Ovary (tissue), 9 donors: ENCODE results near the gene RFC3. TPM values are rescaled to one million over a fixed set of nuclear protein-coding genes. Genes with fewer than 3 reads are reported as not detected.

Experiments
- DNase-seq, 5 donors: peaks; one replicate each; pipeline ENCODE4 v3.0.0-alpha.2; 2019 to 2020
- H3K27ac ChIP-seq, 2 donors: fragments of 200-600 bp; one replicate each; pipeline versions ENCODE4 v1.5.1 to v1.8.0; 2019 to 2022
- H3K27me3 ChIP-seq: fragments of 200-600 bp; one replicate; pipeline ENCODE4 v1.8.0; 2022
- H3K36me3 ChIP-seq: fragments of 200-600 bp; sonication (generic); one replicate; pipeline ENCODE4 v1.5.1; 2019
- H3K4me1 ChIP-seq: one replicate; pipeline ENCODE4 v1.8.1; 2013; ENCODE audit warnings: mild to moderate bottlenecking, moderate library complexity; ENCODE audit not compliant: insufficient read depth
- H3K4me3 ChIP-seq: fragments of 200-600 bp; sonication (generic); one replicate; pipeline ENCODE4 v1.5.1; 2017
- H3K9me3 ChIP-seq, 2 donors: fragments of 200-600 bp in 1 of 2; sonication (generic) in 1 of 2; one replicate each; pipeline versions ENCODE4 v1.5.1 to v1.8.1; 2013 to 2019; ENCODE audit warnings: mild to moderate bottlenecking in 1 of 2, moderate library complexity in 1 of 2
- EP300 ChIP-seq: sonication (generic); formaldehyde crosslinking; IDR thresholded peaks from one replicate; pipeline ENCODE4 v1.6.1; 2017; ENCODE audit warnings: antibody characterized with exemption
- POLR2A ChIP-seq: fragments of 450-650 bp; IDR thresholded peaks from one replicate; pipeline ENCODE4 v1.6.1; 2017; ENCODE audit warnings: antibody characterized with exemption, mild to moderate bottlenecking, moderate library complexity
- WGBS, 3 donors: extraction: QIAGEN DNeasy Blood & Tissue Kit in 1 of 3; methylation state at CpG; one replicate each; pipeline versions ENCODE4 v1.1.5 to v1.1.7; 2013 to 2017; 5-methylcytosine and 5-hydroxymethylcytosine counted together
- intact Hi-C, 4 donors: fragments of 100-400 bp; cut with DNase I; formaldehyde crosslinking; loops; one replicate each; pipeline versions ENCODE4 v1.11.0 to v1.15.1; 2022 to 2023
- polyA plus RNA-seq, 2 donors: library from polyadenylated mRNA; stranded (reverse); fragments of 200-250 nt in 1 of 2; fragments of 350-450 nt in 1 of 2; fragmentation: Illumina TruSeq in 1 of 2; extraction: RNeasy Lipid Tissue Mini Kit (QIAGEN cat#74804) in 1 of 2; gene quantifications; one replicate each; pipeline ENCODE4 v1.2.3, GENCODE V29; 2013 to 2014
- total RNA-seq, 7 donors: library from RNA; depleted of rRNA in 2 of 7; stranded (reverse); fragments of >200 nt in 2 of 7; fragmentation: NEBNext Ultra II Directional in 3 of 7; extraction: Animal tissue kit (Norgen Biotek cat#: 25700) in 3 of 7; gene quantifications; one replicate each; pipeline versions ENCODE4 v1.1.0 to v1.2.4, GENCODE V29; 2016 to 2023
- TF ChIP-seq, protein P1 (sequence below), 3 donors: fragments of 450-650 bp in 2 of 3; fragments of 200-600 bp in 1 of 3; IDR thresholded peaks; one replicate each; pipeline versions ENCODE4 v1.5.1 to v1.8.0; 2016 to 2022; ENCODE audit warnings: antibody characterized with exemption in 3 of 3, mild to moderate bottlenecking in 1 of 3
- donor health status: DM: no; HTN: no; CAD: no; lungs with moderate emphysema.
- donor health status: DM: no; HTN: no; CAD: no.
- donor health status: Bipolar disorder and iron deficiency.
- donor health status: DM: yes; HTN: yes; CAD: no.
- donor health status: DM: no; HTN: no; CAD: no.
- donor health status: DM: yes; HTN: yes; CAD: no.

The RFC3 gene
- total and polyA plus RNA-seq, 9 donors: 6.9 to 9.4 (median 7.5) TPM

DNA sequence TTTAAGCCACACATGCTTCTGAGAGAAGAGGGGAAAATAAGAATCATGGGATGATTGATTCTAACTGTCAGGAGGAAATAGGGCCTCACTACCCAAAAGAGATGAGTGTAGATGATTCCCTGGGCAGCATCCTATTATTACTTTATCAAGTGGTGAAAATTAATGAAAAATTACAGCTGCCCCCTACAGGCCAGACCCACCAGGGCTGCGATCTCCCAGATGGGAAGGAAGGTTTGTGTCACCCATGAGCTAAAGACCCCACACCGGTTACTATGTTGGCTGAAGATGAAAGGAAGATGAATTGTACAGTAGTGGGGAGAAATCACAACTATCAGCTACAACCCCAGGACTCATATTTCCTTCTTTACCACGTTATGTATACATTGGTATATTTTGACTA lies 49.5 kb downstream of the RFC3 start:
- no peaks in the 10 kb centered on the region for H3K9me3 ChIP-seq
- 93 to 95% (median 93%) methylated on average over 3 of the region's 3 CpGs for WGBS, 3 donors
- no peaks in the 10 kb centered on the region for H3K4me1 ChIP-seq
- intact Hi-C loops: no loop called here
- TF ChIP-seq, protein P1, sequence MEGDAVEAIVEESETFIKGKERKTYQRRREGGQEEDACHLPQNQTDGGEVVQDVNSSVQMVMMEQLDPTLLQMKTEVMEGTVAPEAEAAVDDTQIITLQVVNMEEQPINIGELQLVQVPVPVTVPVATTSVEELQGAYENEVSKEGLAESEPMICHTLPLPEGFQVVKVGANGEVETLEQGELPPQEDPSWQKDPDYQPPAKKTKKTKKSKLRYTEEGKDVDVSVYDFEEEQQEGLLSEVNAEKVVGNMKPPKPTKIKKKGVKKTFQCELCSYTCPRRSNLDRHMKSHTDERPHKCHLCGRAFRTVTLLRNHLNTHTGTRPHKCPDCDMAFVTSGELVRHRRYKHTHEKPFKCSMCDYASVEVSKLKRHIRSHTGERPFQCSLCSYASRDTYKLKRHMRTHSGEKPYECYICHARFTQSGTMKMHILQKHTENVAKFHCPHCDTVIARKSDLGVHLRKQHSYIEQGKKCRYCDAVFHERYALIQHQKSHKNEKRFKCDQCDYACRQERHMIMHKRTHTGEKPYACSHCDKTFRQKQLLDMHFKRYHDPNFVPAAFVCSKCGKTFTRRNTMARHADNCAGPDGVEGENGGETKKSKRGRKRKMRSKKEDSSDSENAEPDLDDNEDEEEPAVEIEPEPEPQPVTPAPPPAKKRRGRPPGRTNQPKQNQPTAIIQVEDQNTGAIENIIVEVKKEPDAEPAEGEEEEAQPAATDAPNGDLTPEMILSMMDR (IDR thresholded peaks at IDR 0.05): no peak
- TF ChIP-seq EP300 (no peak), POLR2A (no peak)
- no peaks in the 10 kb centered on the region for H3K36me3 ChIP-seq
- H3K27ac ChIP-seq: no peak overlapping the region
- H3K27me3 ChIP-seq: no peaks in the 10 kb centered on the region
- DNase-seq: no peak
- H3K4me3 ChIP-seq: no peak overlapping the region

DNA sequence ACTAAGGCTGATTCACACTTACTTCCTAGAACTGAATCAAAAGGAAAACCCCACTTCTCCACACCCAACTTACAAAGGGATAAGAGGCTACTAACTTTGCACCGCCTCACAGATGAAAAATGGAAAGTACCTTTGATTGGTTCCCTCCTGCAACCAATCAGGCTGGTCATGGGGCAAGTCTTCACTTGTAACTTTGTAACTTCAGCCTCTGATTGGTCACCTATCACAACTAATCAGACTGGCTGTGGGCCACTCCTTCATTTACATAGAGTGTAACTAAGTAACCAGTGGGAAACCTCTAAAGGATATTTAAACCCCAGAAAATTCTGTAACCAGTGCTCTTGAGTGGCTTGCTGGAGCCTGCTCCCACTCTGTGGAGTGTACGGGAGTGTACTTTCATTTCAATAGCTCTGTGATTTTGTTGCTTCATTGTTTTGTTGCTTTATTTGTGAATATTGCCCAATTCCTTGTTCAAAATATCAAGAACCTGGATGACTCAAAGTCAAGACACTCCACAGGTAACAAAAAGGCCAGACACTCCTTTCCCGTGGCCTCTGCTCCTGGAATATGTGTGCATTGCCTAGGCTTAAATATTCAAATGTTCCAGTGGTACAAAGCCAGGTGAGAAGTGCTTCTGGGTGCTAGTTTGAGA lies 50.5 kb downstream of the RFC3 start:
- DNase-seq: no peak
- no peak overlapping the region for H3K4me3 ChIP-seq
- WGBS, 3 donors: 94 to 97% (median 95%) methylated on average over 3 of the region's 3 CpGs
- no peaks in the 10 kb centered on the region for H3K9me3 ChIP-seq
- H3K36me3 ChIP-seq: no peaks in the 10 kb centered on the region
- no peak for TF ChIP-seq POLR2A
- no peak for TF ChIP-seq EP300
- TF ChIP-seq, protein P1 (IDR thresholded peaks at IDR 0.05): no peak
- no peaks in the 10 kb centered on the region for H3K4me1 ChIP-seq
- intact Hi-C loops: no loop called here
- H3K27me3 ChIP-seq: no peaks in the 10 kb centered on the region
- no peak overlapping the region for H3K27ac ChIP-seq

DNA sequence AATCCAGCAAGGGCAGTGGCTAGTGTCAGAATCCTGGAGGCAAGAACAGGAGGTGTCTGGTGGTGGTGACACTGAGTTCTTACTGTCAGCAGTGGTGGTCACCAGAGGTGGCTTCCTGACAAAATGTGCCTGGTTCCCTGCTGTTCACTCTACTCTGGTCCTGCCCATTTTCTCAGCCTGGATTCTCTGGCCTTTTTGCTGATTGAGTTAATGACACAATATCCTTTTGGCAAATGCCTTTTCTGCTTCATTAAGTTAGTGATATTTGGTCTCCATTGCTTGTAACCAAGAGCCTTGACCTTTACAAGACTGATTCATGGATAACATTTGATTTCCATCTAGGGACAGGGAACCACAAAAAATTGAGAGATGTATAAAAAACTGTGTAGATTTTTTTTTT lies 51.1 kb downstream of the RFC3 start:
- no peak for DNase-seq
- Histone ChIP-seq H3K4me3 (no peak overlapping the region), H3K27ac (no peak overlapping the region), H3K27me3 (no peaks in the 10 kb centered on the region), H3K9me3 (no peaks in the 10 kb centered on the region), H3K36me3 (no peaks in the 10 kb centered on the region), H3K4me1 (no peaks in the 10 kb centered on the region)
- TF ChIP-seq, protein P1 (IDR thresholded peaks at IDR 0.05): no peak
- TF ChIP-seq EP300 (no peak), POLR2A (no peak)
- intact Hi-C loops: no loop called here

GRCh38 chr13:33870046-33870668 lies 52.2 kb downstream of the RFC3 start:
- no peak for DNase-seq
- no peak overlapping the region for H3K4me3 ChIP-seq
- no peak for TF ChIP-seq POLR2A
- TF ChIP-seq, protein P1 (IDR thresholded peaks at IDR 0.05): no peak
- no peak for TF ChIP-seq EP300
- no peaks in the 10 kb centered on the region for H3K4me1 ChIP-seq
- H3K27ac ChIP-seq: no peak overlapping the region
- no peaks in the 10 kb centered on the region for H3K27me3 ChIP-seq
- no peaks in the 10 kb centered on the region for H3K9me3 ChIP-seq
- no peaks in the 10 kb centered on the region for H3K36me3 ChIP-seq
- intact Hi-C loops: no loop called here
- WGBS, 3 donors: 90 to 91% (median 90%) methylated on average over 2 of the region's 2 CpGs
